SK-N-SH treated with all-trans-retinoic acid at 6 μM for 48 hours (cell line): ENCODE measurements around the gene PDS5B.

Experiments
- ATAC-seq: fragments of 200-7000 bp; cut with Tn5 transposase; 3 replicates; pipeline ENCODE4 v1.9.1; 2020; ENCODE audit warnings: mild to moderate bottlenecking, moderate library complexity
- ARNTL ChIP-seq: fragments of 450-650 bp; formaldehyde crosslinking; IDR thresholded peaks from 2 replicates; pipeline ENCODE4 v1.5.0; 2020; ENCODE audit warnings: low read depth, mild to moderate bottlenecking, moderate library complexity, borderline replicate concordance
- BACH2 ChIP-seq: fragments of 250-450 bp; sonication (Bioruptor Pico); IDR thresholded peaks from 2 replicates; pipeline ENCODE4 v1.9.0; 2021; ENCODE audit warnings: mild to moderate bottlenecking, borderline replicate concordance
- CSRNP3 ChIP-seq: fragments of 250-450 bp; sonication (Bioruptor Pico); IDR thresholded peaks from 2 replicates; pipeline ENCODE4 v1.5.1; 2021; ENCODE audit warnings: mild to moderate bottlenecking, moderate library complexity
- ESRRG ChIP-seq: fragments of 250-450 bp; sonication (Bioruptor Pico); IDR thresholded peaks from 2 replicates; pipeline ENCODE4 v1.6.1; 2021; ENCODE audit warnings: mild to moderate bottlenecking
- GLIS3 ChIP-seq: fragments of 250-450 bp; sonication (Bioruptor Pico); IDR thresholded peaks from 2 replicates; pipeline ENCODE4 v1.5.0; 2020; ENCODE audit warnings: mild to moderate bottlenecking, moderate library complexity
- ISL1 ChIP-seq: fragments of 250-450 bp; sonication (Bioruptor Pico); IDR thresholded peaks from 2 replicates; pipeline ENCODE4 v2.1.2; 2022; ENCODE audit warnings: mild to moderate bottlenecking, moderate library complexity
- OSR1 ChIP-seq: fragments of 250-450 bp; sonication (Bioruptor Pico); IDR thresholded peaks from 2 replicates; pipeline ENCODE4 v1.8.0; 2022; ENCODE audit warnings: moderate library complexity, mild to moderate bottlenecking, inconsistent platforms
- POU6F1 ChIP-seq: fragments of 250-450 bp; sonication (Bioruptor Pico); IDR thresholded peaks from 2 replicates; pipeline ENCODE4 v1.8.0; 2021; ENCODE audit warnings: low read depth, mild to moderate bottlenecking, moderate library complexity, borderline replicate concordance
- SNAI2 ChIP-seq: fragments of 250-450 bp; sonication (Bioruptor Pico); IDR thresholded peaks from 2 replicates; pipeline ENCODE4 v1.5.0; 2020; ENCODE audit warnings: mild to moderate bottlenecking, moderate library complexity
- TOX ChIP-seq: fragments of 250-450 bp; sonication (Bioruptor Pico); IDR thresholded peaks from 2 replicates; pipeline ENCODE4 v1.8.0; 2021; ENCODE audit warnings: mild to moderate bottlenecking, moderate library complexity, borderline replicate concordance
- TSHZ2 ChIP-seq: fragments of 250-450 bp; sonication (Bioruptor Pico); IDR thresholded peaks from 2 replicates; pipeline ENCODE4 v1.5.0; 2020; ENCODE audit warnings: mild to moderate bottlenecking, moderate library complexity
- ZC3H10 ChIP-seq: fragments of 250-450 bp; sonication (Bioruptor Pico); IDR thresholded peaks from 2 replicates; pipeline ENCODE4 v1.5.1; 2021; ENCODE audit warnings: mild to moderate bottlenecking, moderate library complexity
- ZFP3 ChIP-seq: fragments of 250-450 bp; sonication (Bioruptor Pico); IDR thresholded peaks from 2 replicates; pipeline ENCODE4 v1.5.0; 2020; ENCODE audit warnings: mild to moderate bottlenecking, moderate library complexity
- ZFP30 ChIP-seq: fragments of 450-650 bp; formaldehyde crosslinking; IDR thresholded peaks from 2 replicates; pipeline ENCODE4 v1.5.0; 2022; ENCODE audit warnings: mild to moderate bottlenecking, moderate library complexity
- ZNF565 ChIP-seq: fragments of 450-650 bp; formaldehyde crosslinking; conservative IDR thresholded peaks from 2 replicates; pipeline ENCODE4 v1.5.0; 2020; ENCODE audit warnings: low read depth, mild to moderate bottlenecking, moderate library complexity
- ZNF70 ChIP-seq: fragments of 450-650 bp; formaldehyde crosslinking; IDR thresholded peaks from 2 replicates; pipeline ENCODE4 v1.5.0; 2020; ENCODE audit warnings: mild to moderate bottlenecking, moderate library complexity
- ZNF8 ChIP-seq: fragments of 450-650 bp; formaldehyde crosslinking; IDR thresholded peaks from 2 replicates; pipeline ENCODE4 v1.5.0; 2020; ENCODE audit warnings: mild to moderate bottlenecking, moderate library complexity
- TF ChIP-seq, protein P1 (sequence below): fragments of 250-450 bp; sonication (Bioruptor Pico); IDR thresholded peaks from 2 replicates; pipeline ENCODE4 v1.8.0; 2020; ENCODE audit warnings: mild to moderate bottlenecking, moderate library complexity, borderline replicate concordance
- TF ChIP-seq, protein P2 (sequence below): fragments of 250-450 bp; sonication (Bioruptor Pico); IDR thresholded peaks from 2 replicates; pipeline ENCODE4 v1.5.1; 2020; ENCODE audit warnings: low read depth, mild to moderate bottlenecking, moderate library complexity

Gene PDS5B

GRCh38 chr13:32751340-32751739 lies 165.1 kb downstream of the PDS5B start:
- no peak for TF ChIP-seq ZNF70 (CRISPR knock-in tag)
- TF ChIP-seq CSRNP3 (CRISPR knock-in tag), result no peak
- no peak for TF ChIP-seq ZFP3 (CRISPR knock-in tag)
- no peak for TF ChIP-seq OSR1 (CRISPR knock-in tag)
- TF ChIP-seq ZFP30 (CRISPR knock-in tag), result no peak
- TF ChIP-seq TOX (CRISPR knock-in tag), result no peak
- no peak for TF ChIP-seq SNAI2 (CRISPR knock-in tag)
- no peak for TF ChIP-seq ZC3H10 (CRISPR knock-in tag)
- no peak for TF ChIP-seq BACH2 (CRISPR knock-in tag)
- TF ChIP-seq GLIS3 (CRISPR knock-in tag), result no peak
- TF ChIP-seq ZNF8 (CRISPR knock-in tag), result no peak
- TF ChIP-seq TSHZ2 (CRISPR knock-in tag), result no peak
- TF ChIP-seq POU6F1, result no peak
- TF ChIP-seq ISL1 (CRISPR knock-in tag), result no peak
- TF ChIP-seq, protein P1, sequence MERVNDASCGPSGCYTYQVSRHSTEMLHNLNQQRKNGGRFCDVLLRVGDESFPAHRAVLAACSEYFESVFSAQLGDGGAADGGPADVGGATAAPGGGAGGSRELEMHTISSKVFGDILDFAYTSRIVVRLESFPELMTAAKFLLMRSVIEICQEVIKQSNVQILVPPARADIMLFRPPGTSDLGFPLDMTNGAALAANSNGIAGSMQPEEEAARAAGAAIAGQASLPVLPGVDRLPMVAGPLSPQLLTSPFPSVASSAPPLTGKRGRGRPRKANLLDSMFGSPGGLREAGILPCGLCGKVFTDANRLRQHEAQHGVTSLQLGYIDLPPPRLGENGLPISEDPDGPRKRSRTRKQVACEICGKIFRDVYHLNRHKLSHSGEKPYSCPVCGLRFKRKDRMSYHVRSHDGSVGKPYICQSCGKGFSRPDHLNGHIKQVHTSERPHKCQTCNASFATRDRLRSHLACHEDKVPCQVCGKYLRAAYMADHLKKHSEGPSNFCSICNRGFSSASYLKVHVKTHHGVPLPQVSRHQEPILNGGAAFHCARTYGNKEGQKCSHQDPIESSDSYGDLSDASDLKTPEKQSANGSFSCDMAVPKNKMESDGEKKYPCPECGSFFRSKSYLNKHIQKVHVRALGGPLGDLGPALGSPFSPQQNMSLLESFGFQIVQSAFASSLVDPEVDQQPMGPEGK (CRISPR knock-in tag), result no peak
- TF ChIP-seq ZNF565 (CRISPR knock-in tag), result no peak
- TF ChIP-seq ARNTL (CRISPR knock-in tag), result no peak
- no peak for ATAC-seq

DNA sequence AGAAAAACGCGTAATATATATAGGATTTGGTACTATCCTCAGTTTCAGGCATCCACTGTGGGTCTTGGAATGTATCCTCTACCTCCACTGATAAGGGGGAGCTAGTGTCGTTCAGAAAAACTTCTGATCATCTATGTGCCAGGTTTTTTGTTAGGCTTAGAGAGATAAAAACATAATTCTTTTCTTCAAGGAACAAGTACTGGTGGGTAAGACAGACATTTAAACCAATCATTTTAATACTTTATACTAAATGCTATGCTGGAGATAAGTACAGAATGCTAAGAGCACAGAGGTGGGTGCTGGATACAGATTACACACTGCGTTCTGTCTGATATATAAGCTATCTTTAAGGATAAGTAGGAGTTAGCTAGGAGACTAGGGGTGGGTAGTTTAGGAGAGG lies 166.1 kb downstream of the PDS5B start:
- TF ChIP-seq SNAI2 (CRISPR knock-in tag) (no peak), ZC3H10 (CRISPR knock-in tag) (no peak), ZFP30 (CRISPR knock-in tag) (no peak), ZNF565 (CRISPR knock-in tag) (no peak), GLIS3 (CRISPR knock-in tag) (no peak), ESRRG (CRISPR knock-in tag) (no peak), BACH2 (CRISPR knock-in tag) (no peak), OSR1 (CRISPR knock-in tag) (no peak), ARNTL (CRISPR knock-in tag) (no peak), TSHZ2 (CRISPR knock-in tag) (no peak)
- TF ChIP-seq, protein P2, sequence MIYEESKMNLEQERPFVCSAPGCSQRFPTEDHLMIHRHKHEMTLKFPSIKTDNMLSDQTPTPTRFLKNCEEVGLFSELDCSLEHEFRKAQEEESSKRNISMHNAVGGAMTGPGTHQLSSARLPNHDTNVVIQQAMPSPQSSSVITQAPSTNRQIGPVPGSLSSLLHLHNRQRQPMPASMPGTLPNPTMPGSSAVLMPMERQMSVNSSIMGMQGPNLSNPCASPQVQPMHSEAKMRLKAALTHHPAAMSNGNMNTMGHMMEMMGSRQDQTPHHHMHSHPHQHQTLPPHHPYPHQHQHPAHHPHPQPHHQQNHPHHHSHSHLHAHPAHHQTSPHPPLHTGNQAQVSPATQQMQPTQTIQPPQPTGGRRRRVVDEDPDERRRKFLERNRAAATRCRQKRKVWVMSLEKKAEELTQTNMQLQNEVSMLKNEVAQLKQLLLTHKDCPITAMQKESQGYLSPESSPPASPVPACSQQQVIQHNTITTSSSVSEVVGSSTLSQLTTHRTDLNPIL (CRISPR knock-in tag), result no peak

More for the DNA sequence above, 166.1 kb downstream of the PDS5B start:
- ATAC-seq, result no peak
